Coronary artery (tissue), 2 donors: ENCODE results near the gene GARIN5B.
"Not testable (repeated sequence)": the region's sequence is repeated elsewhere in the genome, so short reads cannot be mapped to it uniquely, and the experiment has no call there.

ENCODE experiments used
- DNase-seq: peaks from one replicate; pipeline ENCODE4 v3.0.0-alpha.2; 2017; ENCODE audit warnings: low spot score
- H3K27ac ChIP-seq, 2 donors: fragments of 200-600 bp; sonication (generic); one replicate each; pipeline ENCODE4 v1.5.1; 2016 to 2019
- H3K4me3 ChIP-seq: fragments of 200-600 bp; sonication (generic); 2 replicates; pipeline ENCODE4 v1.5.1; 2016; ENCODE audit warnings: mild to moderate bottlenecking, moderate library complexity
- CTCF ChIP-seq: fragments of 200-600 bp; sonication (generic); IDR thresholded peaks from one replicate; pipeline ENCODE4 v1.5.1; 2019; ENCODE audit warnings: antibody characterized with exemption

Gene GARIN5B

DNA sequence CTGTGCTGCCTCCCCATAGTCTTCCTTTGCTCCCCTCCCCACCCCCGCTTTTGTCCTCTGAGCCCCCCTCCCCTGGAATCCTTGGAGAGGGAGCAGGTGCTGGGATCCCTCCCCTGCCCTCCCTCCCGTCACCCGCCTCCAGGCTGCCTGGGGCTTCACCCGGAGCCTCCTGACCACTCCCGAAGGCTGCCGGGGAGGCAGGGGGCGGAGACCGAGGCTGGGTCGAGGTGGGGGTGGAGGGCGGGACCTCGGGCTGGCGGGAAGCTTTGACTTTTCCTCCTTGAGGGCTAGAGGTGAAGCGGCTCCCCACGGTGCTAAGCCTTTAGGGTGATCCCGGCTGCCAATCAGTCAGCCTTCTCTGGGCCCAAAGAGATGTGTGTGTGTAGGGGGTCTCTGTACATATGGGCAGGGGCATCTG lies 21.9 kb downstream of the GARIN5B start:
- no peak for DNase-seq
- H3K4me3 ChIP-seq, result peak overlapping the region; percentile 75

DNA sequence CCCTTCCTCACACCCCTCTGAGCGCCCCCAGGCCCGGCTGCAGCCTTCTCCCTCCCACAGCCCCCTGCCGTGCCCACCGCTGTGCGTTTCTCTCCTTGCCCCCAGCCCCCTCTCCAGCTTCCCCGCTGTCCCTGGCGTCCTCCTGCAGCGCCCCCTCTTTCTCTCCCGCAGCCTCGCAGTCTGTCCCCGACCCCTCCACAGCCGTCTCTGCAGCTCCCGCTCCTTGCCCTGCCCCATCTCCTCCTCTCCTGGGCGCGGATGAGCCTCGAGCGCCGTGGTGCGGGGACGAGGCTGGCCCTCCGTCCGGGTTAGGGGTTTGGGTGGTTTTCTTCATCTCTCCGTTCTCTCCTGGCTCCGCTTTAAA lies 22.3 kb downstream of the GARIN5B start:
- DNase-seq, result no peak
- Histone ChIP-seq H3K4me3 (peak overlapping the region; percentile 75), H3K27ac (peak overlapping the region; percentile 47 to 93)
- TF ChIP-seq CTCF, result no peak

More for the DNA sequence above, 21.9 kb downstream of the GARIN5B start:
- TF ChIP-seq CTCF, result no peak
- H3K27ac ChIP-seq, result peak overlapping the region; percentile 47 to 93

GRCh38 chr19:55339889-55340783 lies 22.9 kb downstream of the GARIN5B start:
- Histone ChIP-seq H3K27ac (peak overlapping the region; percentile 82 to 93), H3K4me3 (peak overlapping the region; percentile 75)
- DNase-seq, result no peak
- no peak for TF ChIP-seq CTCF

- peak; percentile 17 for TF ChIP-seq CTCF
- Histone ChIP-seq H3K27ac (peak within 1 kb of the TSS; percentile 91 to 93), H3K4me3 (peak within 1 kb of the TSS; percentile 75)
- peak; percentile 100 for DNase-seq
Measured at GRCh38 chr19:55339105-55339888, 23.8 kb downstream of the GARIN5B start, which contains the start of gene KMT5C. Gene KMT5C, plus strand, starts transcription at chr19:55339876. Its CDS starts 2,061 bp downstream, at chr19:55341937.

DNA sequence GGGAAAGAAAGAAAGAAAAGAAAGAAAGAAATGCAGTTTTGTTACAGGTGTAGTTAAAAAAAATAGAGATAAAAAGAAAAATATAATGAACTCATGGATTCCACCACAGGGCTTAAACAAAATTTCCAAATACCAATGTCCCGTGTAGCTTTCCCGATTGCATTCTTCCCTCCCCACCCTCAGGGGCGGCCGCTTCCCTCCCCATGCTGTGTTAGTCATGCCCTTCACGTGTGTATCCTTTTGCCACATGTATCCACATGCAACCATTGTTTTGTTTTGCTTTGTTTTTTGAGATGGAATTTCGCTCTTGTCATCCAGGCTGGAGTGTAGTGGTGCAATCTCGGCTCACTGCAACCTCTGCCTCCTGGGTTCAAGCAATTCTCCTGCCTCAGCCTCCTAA lies 27.0 kb downstream of the GARIN5B start:
- no peak for TF ChIP-seq CTCF
- Histone ChIP-seq H3K27ac (no peak overlapping the region), H3K4me3 (no peak overlapping the region)
- DNase-seq, result no peak

DNA sequence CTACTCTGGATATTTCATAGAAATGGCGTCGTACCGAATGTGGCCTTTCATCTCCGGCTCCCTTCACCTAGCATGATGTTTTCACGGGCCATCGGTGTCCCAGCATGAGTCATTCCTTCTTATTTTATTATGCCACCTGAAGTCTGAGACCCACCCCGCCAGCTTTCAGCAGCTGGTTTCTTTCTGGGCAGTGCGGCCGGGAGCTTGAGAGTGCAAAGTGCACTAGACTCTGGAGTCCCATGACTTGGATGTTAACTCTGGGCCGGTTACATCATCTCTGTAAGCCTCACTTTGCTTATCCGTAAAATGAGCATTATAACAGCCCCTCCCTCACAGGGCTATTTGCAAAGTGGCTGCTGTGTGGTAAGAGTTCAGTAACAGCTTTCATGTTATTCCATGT lies 29.2 kb downstream of the GARIN5B start:
- H3K27ac ChIP-seq, result no peak overlapping the region
- TF ChIP-seq CTCF, result no peak
- no peak for DNase-seq
- H3K4me3 ChIP-seq, result no peak overlapping the region

GRCh38 chr19:55329791-55330190 lies 33.3 kb downstream of the GARIN5B start:
- H3K4me3 ChIP-seq, DNase-seq, H3K27ac ChIP-seq: not testable (repeated sequence)

DNA sequence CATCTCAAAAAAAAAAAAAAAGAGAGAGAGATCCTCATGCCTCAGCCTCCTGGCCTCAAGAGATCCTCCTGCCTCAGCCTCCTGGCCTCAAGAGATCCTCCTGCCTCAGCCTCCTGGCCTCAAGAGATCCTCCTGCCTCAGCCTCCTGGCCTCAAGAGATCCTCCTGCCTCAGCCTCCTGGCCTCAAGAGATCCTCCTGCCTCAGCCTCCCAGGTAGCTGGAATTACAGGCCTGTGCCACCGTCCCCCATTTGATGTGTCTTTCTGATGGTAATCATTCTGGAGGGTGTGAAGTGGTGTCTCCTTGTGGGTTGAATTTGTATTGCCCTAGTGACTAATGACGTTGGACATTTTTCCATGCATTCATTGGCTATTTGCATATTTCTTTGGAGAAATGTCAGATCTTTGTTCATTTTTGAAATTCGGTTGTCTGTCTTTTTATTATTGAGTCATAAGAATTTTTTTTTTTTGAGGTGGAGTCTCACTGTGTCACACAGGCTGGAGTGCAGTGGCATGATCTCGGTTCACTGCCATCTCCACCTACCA lies 34.2 kb downstream of the GARIN5B start:
- not testable (repeated sequence) for H3K27ac ChIP-seq, H3K4me3 ChIP-seq, DNase-seq
